Measurements from ENCODE around the gene KRTAP4-9. TPM values are rescaled to one million over a fixed set of nuclear protein-coding genes. Genes with fewer than 3 reads are reported as not detected.

The KRTAP4-9 gene
- polyA plus RNA-seq, 1 donor from 2014 or later, result not detected

GRCh38 chr17:41073676-41074075, 31.5 kb upstream of the KRTAP4-9 start:
- Histone ChIP-seq H3K79me2 (replicated peaks; ENCODE audit: insufficient read depth, low read length) (no peaks in the 10 kb centered on the region), H3K36me3 (ENCODE audit: insufficient read depth, low read length) (no peaks in the 10 kb centered on the region), H3K9ac (ENCODE audit: low read length) (no peak overlapping the region), H3K4me2 (ENCODE audit: low read length) (no peak overlapping the region), H3K27me3 (ENCODE audit: insufficient read depth, low read depth, low read length) (no peaks in the 10 kb centered on the region), H3K9me2 (ENCODE audit: insufficient read depth, low read length) (no peaks in the 10 kb centered on the region), H3K4me3 (ENCODE audit: low read length) (no peak overlapping the region), H2AFZ (ENCODE audit: low read depth, low read length) (no peak overlapping the region), H3F3A (ENCODE audit: insufficient read depth, low read length, poor library complexity, severe bottlenecking) (no peaks in the 10 kb centered on the region), H3K9me3 (ENCODE audit: low read length) (no peaks in the 10 kb centered on the region), H3K27ac (ENCODE audit: low read length) (peak overlapping the region; percentile 53), H4K20me1 (ENCODE audit: insufficient read depth) (no peaks in the 10 kb centered on the region)
- TF ChIP-seq EP300 (conservative IDR thresholded peaks at IDR 0.05; ENCODE audit: poor library complexity, severe bottlenecking) (no peak), TAF1 (IDR thresholded peaks at IDR 0.05; ENCODE audit: low read depth) (no peak), SMC3 (conservative IDR thresholded peaks at IDR 0.05; ENCODE audit: poor library complexity) (no peak), POLR2AphosphoS5 (IDR thresholded peaks at IDR 0.05) (no peak), EZH2 (IDR thresholded peaks at IDR 0.05; ENCODE audit: borderline replicate concordance, insufficient read depth, low read length, poor library complexity, severe bottlenecking) (no peak), REST (IDR thresholded peaks at IDR 0.05; ENCODE audit: borderline replicate concordance) (no peak), CTCF (IDR thresholded peaks at IDR 0.05; ENCODE audit: poor library complexity, severe bottlenecking) (no peak), RAD21 (conservative IDR thresholded peaks at IDR 0.05) (no peak), MXI1 (conservative IDR thresholded peaks at IDR 0.05; ENCODE audit: poor library complexity, severe bottlenecking) (no peak)

- no peak for TF ChIP-seq EZH2 (IDR thresholded peaks at IDR 0.05; ENCODE audit: borderline replicate concordance, insufficient read depth, low read length, poor library complexity, severe bottlenecking)
- no peak for TF ChIP-seq EP300 (conservative IDR thresholded peaks at IDR 0.05; ENCODE audit: poor library complexity, severe bottlenecking)
- no peak for TF ChIP-seq MXI1 (conservative IDR thresholded peaks at IDR 0.05; ENCODE audit: poor library complexity, severe bottlenecking)
- TF ChIP-seq TAF1 (IDR thresholded peaks at IDR 0.05; ENCODE audit: low read depth), result no peak
- no peak for TF ChIP-seq REST (IDR thresholded peaks at IDR 0.05; ENCODE audit: borderline replicate concordance)
- no peak for TF ChIP-seq RAD21 (conservative IDR thresholded peaks at IDR 0.05)
- no peak for TF ChIP-seq SMC3 (conservative IDR thresholded peaks at IDR 0.05; ENCODE audit: poor library complexity)
- no peak for TF ChIP-seq CTCF (IDR thresholded peaks at IDR 0.05; ENCODE audit: poor library complexity, severe bottlenecking)
- TF ChIP-seq POLR2AphosphoS5 (IDR thresholded peaks at IDR 0.05), result no peak
- Histone ChIP-seq H3K9ac (ENCODE audit: low read length) (no peak overlapping the region), H3K4me2 (ENCODE audit: low read length) (no peak overlapping the region), H4K20me1 (ENCODE audit: insufficient read depth) (no peaks in the 10 kb centered on the region), H3F3A (ENCODE audit: insufficient read depth, low read length, poor library complexity, severe bottlenecking) (no peaks in the 10 kb centered on the region), H3K27ac (ENCODE audit: low read length) (no peak overlapping the region), H3K36me3 (ENCODE audit: insufficient read depth, low read length) (no peaks in the 10 kb centered on the region), H3K79me2 (replicated peaks; ENCODE audit: insufficient read depth, low read length) (no peaks in the 10 kb centered on the region), H3K9me3 (ENCODE audit: low read length) (no peaks in the 10 kb centered on the region), H3K27me3 (ENCODE audit: insufficient read depth, low read depth, low read length) (no peaks in the 10 kb centered on the region), H2AFZ (ENCODE audit: low read depth, low read length) (no peak overlapping the region), H3K4me3 (ENCODE audit: low read length) (no peak overlapping the region), H3K9me2 (ENCODE audit: insufficient read depth, low read length) (no peaks in the 10 kb centered on the region)
These were observed 28.4 kb upstream of the KRTAP4-9 start for GRCh38 chr17:41076788-41077187.

All from neural cell (in vitro differentiated cells).